HepG2 (cell line): Measurements from ENCODE around the gene TIMM10. TPM values are rescaled to one million over a fixed set of nuclear protein-coding genes. Genes with fewer than 3 reads are reported as not detected.

Experiments
- ATAC-seq: fragments of 200-7000 bp; cut with Tn5 transposase; 3 replicates; pipeline ENCODE4 v1.9.1; 2020; ENCODE audit warnings: mild to moderate bottlenecking, moderate library complexity
- BruUV-seq: library from RNA; stranded (reverse); fragments of 400-500 nt; replicated peaks from 2 replicates; lab custom pipeline; 2021; lab: Mats Ljungman, UMichigan
- CTCF ChIA-PET: fragments of 300-600 bp; formaldehyde crosslinking; extraction: SDS; loops from one replicate; lab custom pipeline; 2021; ENCODE audit warnings: low total read pairs, inconsistent platforms, low intra/inter-chr PET ratio; lab: Yijun Ruan, JAX
- POLR2A ChIA-PET: fragments of 350-600 bp; sonication (Branson Sonifier 250); formaldehyde crosslinking; loops from one replicate; lab custom pipeline; 2020; ENCODE audit warnings: antibody characterized with exemption, inconsistent platforms; lab: Yijun Ruan, JAX
- DNase-seq: peaks from one replicate; pipeline ENCODE4 v3.0.0-alpha.2; 2015; ENCODE audit warnings: low spot score
- FAIRE-seq: peaks from 3 replicates; lab custom pipeline; 2011; peaks lifted over from hg19 to GRCh38; lab: Jason Lieb, UNC
- H2AFZ ChIP-seq: one replicate; pipeline ENCODE4 v1.6.1; 2011; ENCODE audit warnings: low read length, inconsistent platforms
- H3K27ac ChIP-seq: fragments of 300-600 bp; 3 replicates; pipeline ENCODE4 v1.8.0; 2011; ENCODE audit warnings: mixed run types, mild to moderate bottlenecking, mixed read lengths, low read length, inconsistent platforms; ENCODE audit not compliant: insufficient read depth; ENCODE audit errors: extremely low read length
- H3K27me3 ChIP-seq, 2 experiments: fragments of 200-600 bp in 1 of 2; 2 replicates in 1 of 2; 3 replicates in 1 of 2; pipeline versions ENCODE4 v1.6.0 to v1.8.0; 2011; ENCODE audit warnings: low read length in 2 of 2, mild to moderate bottlenecking in 2 of 2, moderate library complexity in 2 of 2, inconsistent platforms in 1 of 2; ENCODE audit not compliant: insufficient read depth in 2 of 2, control insufficient read depth in 1 of 2
- H3K36me3 ChIP-seq, 2 experiments: fragments of 200-600 bp in 1 of 2; replicated peaks in 1 of 2; 2 replicates in 1 of 2; 3 replicates in 1 of 2; pipeline versions ENCODE4 v1.5.1 to v1.8.0; 2011; ENCODE audit warnings: low read length in 2 of 2, inconsistent platforms in 1 of 2; ENCODE audit not compliant: insufficient read depth in 2 of 2, control insufficient read depth in 1 of 2
- H3K4me1 ChIP-seq: 2 replicates; pipeline ENCODE4 v1.5.1; 2012; ENCODE audit warnings: low read length, inconsistent platforms; ENCODE audit not compliant: insufficient read depth
- H3K4me2 ChIP-seq: 2 replicates; pipeline ENCODE4 v1.6.0; 2011; ENCODE audit warnings: low read depth, low read length, inconsistent platforms
- H3K4me3 ChIP-seq, 3 experiments: fragments of 200-600 bp in 1 of 3; sonication (generic), shearing (Covaris generic) in 1 of 3; replicated peaks in 1 of 3; 2 replicates each; pipeline ENCODE4 v1.5.1; 2011 to 2016; ENCODE audit warnings: low read length in 3 of 3, inconsistent platforms in 2 of 3, low read depth in 2 of 3, mild to moderate bottlenecking in 2 of 3, control low read depth in 1 of 3, mixed read lengths in 1 of 3; ENCODE audit not compliant: insufficient read depth in 1 of 3
- H3K79me2 ChIP-seq: one replicate; pipeline ENCODE4 v1.6.1; 2011; ENCODE audit warnings: low read length, inconsistent platforms; ENCODE audit not compliant: insufficient read depth
- H3K9ac ChIP-seq: 2 replicates; pipeline ENCODE4 v1.6.0; 2011; ENCODE audit warnings: mild to moderate bottlenecking, low read depth, low read length, inconsistent platforms; ENCODE audit not compliant: insufficient read depth
- H3K9me3 ChIP-seq: 2 replicates; pipeline ENCODE4 v1.5.1; 2012; ENCODE audit warnings: mild to moderate bottlenecking, low read length
- H4K20me1 ChIP-seq: 2 replicates; pipeline ENCODE4 v1.6.0; 2011; ENCODE audit warnings: inconsistent platforms, mild to moderate bottlenecking, low read length, moderate library complexity; ENCODE audit not compliant: insufficient read depth
- CBX2 ChIP-seq, 2 experiments: fragments of 200-600 bp in 1 of 2; sonication (generic); formaldehyde crosslinking in 1 of 2; IDR thresholded peaks; 2 replicates each; pipeline versions ENCODE4 v1.7.0 to v1.8.1; 2018 to 2022; ENCODE audit warnings: low read depth in 2 of 2, low read length in 1 of 2, mild to moderate bottlenecking in 1 of 2, missing genetic modification reagents in 1 of 2
- MXD4 ChIP-seq: IDR thresholded peaks from 2 replicates; pipeline ENCODE4 v1.6.1; 2016; ENCODE audit warnings: mild to moderate bottlenecking, missing biosample characterization, missing genetic modification reagents
- STAG1 ChIP-seq: sonication (generic); formaldehyde crosslinking; IDR thresholded peaks from 2 replicates; pipeline ENCODE4 v1.4.0; 2020; ENCODE audit warnings: missing genetic modification reagents
- ZNF775 ChIP-seq: sonication (generic); formaldehyde crosslinking; IDR thresholded peaks from 2 replicates; pipeline ENCODE4 v1.4.0; 2020; ENCODE audit warnings: missing genetic modification reagents, mild to moderate bottlenecking, moderate library complexity, borderline replicate concordance
- WGBS: methylation state at CpG from one replicate; pipeline ENCODE4 v1.1.6; 2017; ENCODE audit warnings: low lambda C conversion rate; 5-methylcytosine and 5-hydroxymethylcytosine counted together
- in situ Hi-C: cut with HindIII; loops from 2 replicates; pipeline ENCODE4 v1.10.0; 2017; ENCODE audit warnings: low pct_unique_long_range_greater_than_20kb; ENCODE audit not compliant: extremely low pct_ligation_motif_present
- intact Hi-C: fragments of 100-400 bp; cut with micrococcal nuclease; formaldehyde crosslinking; loops from one replicate; pipeline ENCODE4 v1.10.0; 2022; ENCODE audit not compliant: unreplicated experiment
- polyA plus RNA-seq, 8 experiments: library from polyadenylated mRNA; depleted of rRNA in 3 of 8; stranded (reverse) in 7 of 8; unstranded in 1 of 8; fragments of >200 nt; fragmentation: Illumina TruSeq in 4 of 8; extraction: Trizol in 4 of 8; gene quantifications; 2 replicates each; pipeline versions ENCODE4 v1.2.1 to v1.2.3, GENCODE V29; 2011 to 2016; ENCODE audit warnings: low read depth in 4 of 8, missing spikeins in 1 of 8, mixed read lengths in 1 of 8; ENCODE audit not compliant: insufficient read depth in 1 of 8
- total RNA-seq, 5 experiments: library from RNA; depleted of rRNA; stranded (reverse); fragments of >200 nt; fragmentation: Illumina TruSeq; extraction: Trizol; gene quantifications; 2 replicates each; pipeline ENCODE4 v1.2.3, GENCODE V29; 2016; ENCODE audit warnings: low read depth in 1 of 5
- TF ChIP-seq, protein P1 (sequence below): sonication (generic); formaldehyde crosslinking; IDR thresholded peaks from 2 replicates; pipeline ENCODE4 v1.5.0; 2020; ENCODE audit warnings: mild to moderate bottlenecking, missing genetic modification reagents, moderate library complexity

TIMM10 gene
- total and polyA plus RNA-seq, 2 of the 13 experiments (the other 11 are each of a cell fraction or from before 2014, with no cell fraction given) = 67.8 to 82.2 TPM

DNA sequence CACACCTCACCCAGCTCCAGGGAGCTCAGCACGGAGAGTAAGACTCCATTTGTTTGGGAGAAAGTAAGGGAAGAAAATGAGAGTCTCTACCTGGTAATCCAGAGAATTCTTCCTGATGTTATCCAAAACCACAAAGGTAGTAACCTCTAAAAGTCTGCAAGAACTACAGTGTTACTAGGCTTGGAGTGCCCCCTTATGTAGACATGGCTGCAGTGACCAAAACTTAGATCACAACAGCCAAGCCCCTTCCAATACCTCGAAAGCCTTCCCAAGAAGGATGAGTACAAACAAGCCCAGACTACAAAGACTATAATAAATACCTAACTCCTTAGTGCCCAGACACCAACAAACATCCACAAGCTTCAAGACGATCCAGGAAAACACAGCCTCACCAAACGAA is 32.0 kb upstream of the TIMM10 start:
- POLR2A ChIA-PET = no interaction called here
- ATAC-seq = peak; percentile 26; the same call in 1 of the 3 replicates

DNA sequence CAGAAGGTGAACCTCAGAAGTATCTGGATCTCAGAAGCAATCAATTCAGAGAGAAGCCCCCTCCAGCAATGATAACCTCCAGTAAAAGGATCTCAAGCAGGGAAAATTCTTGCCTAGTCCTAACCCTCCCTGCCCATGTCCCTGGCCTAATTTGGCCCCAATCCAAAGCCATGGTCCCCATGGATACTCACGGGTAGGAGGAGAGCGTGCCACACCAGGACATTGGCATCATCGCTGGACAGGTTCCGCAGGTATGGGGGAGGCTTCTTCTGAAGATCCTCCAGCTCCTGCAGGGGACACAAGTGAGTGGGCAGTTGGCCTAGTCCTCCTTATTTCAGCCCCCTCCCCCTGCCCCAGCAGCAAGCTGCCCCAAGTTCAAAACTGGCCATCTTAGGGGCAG is 29.6 kb upstream of the TIMM10 start:
- Histone ChIP-seq H3K4me3 (no peak overlapping the region), H3K9me3 (no peaks in the 10 kb centered on the region), H3K4me2 (no peak overlapping the region), H3K9ac (no peak overlapping the region), H3K27ac (no peak overlapping the region), H4K20me1 (no peaks in the 10 kb centered on the region), H3K4me1 (no peaks in the 10 kb centered on the region)
- DNase-seq (no peak), ATAC-seq (no peak)
- in situ Hi-C loops (loop anchor here (10.0 kb wide), 2 partner anchors 215 to 955 kb away; no protein-coding TSS in a partner anchor), intact Hi-C loops (loop anchor here (1.0 kb wide), 1 partner anchor 9 kb away; no protein-coding TSS in a partner anchor)
- BruUV-seq = no TSS peak
- TF ChIP-seq ZNF775 (CRISPR knock-in tag) (no peak), MXD4 (no peak)
- TF ChIP-seq, all 625 proteins: peak for 0
- H3K79me2 ChIP-seq = no peaks in the 10 kb centered on the region
- WGBS = 94% methylated on average over 4 of the region's 4 CpGs
- H3K36me3 ChIP-seq = no peaks in the 10 kb centered on the region; a peak in 1 of 5 replicates
- ChIA-PET CTCF (no interaction called here), POLR2A (no interaction called here)
- no peak for FAIRE-seq
- no peak overlapping the region for H2AFZ ChIP-seq
- H3K27me3 ChIP-seq = no peaks in the 10 kb centered on the region

More for the DNA sequence above, 32.0 kb upstream of the TIMM10 start:
- DNase-seq (no peak), FAIRE-seq (peak; percentile 8)
- Histone ChIP-seq H3K27me3 (no peaks in the 10 kb centered on the region; a peak in 1 of 5 replicates), H3K79me2 (no peaks in the 10 kb centered on the region), H4K20me1 (no peaks in the 10 kb centered on the region), H3K9me3 (no peaks in the 10 kb centered on the region), H3K4me3 (no peak overlapping the region), H3K36me3 (no peaks in the 10 kb centered on the region; a peak in 1 of 5 replicates), H3K27ac (no peak overlapping the region), H2AFZ (no peak overlapping the region), H3K9ac (no peak overlapping the region), H3K4me1 (peaks cover 9% of the 10 kb centered on the region; the same call in 1 of the 2 replicates), H3K4me2 (no peak overlapping the region)
- whole genome bisulfite sequencing = 53% methylated on average over 4 of the region's 4 CpGs
- in situ Hi-C loops (loop anchor here (10.0 kb wide), 2 partner anchors 218 to 952 kb away; no protein-coding TSS in a partner anchor), intact Hi-C loops (loop anchor here (1.0 kb wide), 1 partner anchor 31 kb away; no protein-coding TSS in a partner anchor)
- no TSS peak for BruUV-seq
- TF ChIP-seq STAG1 (CRISPR knock-in tag) (peak; percentile 53), CBX2 (IDR thresholded peaks at IDR 0.05; ENCODE audit: low read depth, low read length) (no peak), CBX2 (CRISPR knock-in tag; IDR thresholded peaks at IDR 0.05; ENCODE audit: low read depth) (no peak)
- TF ChIP-seq, protein P1, sequence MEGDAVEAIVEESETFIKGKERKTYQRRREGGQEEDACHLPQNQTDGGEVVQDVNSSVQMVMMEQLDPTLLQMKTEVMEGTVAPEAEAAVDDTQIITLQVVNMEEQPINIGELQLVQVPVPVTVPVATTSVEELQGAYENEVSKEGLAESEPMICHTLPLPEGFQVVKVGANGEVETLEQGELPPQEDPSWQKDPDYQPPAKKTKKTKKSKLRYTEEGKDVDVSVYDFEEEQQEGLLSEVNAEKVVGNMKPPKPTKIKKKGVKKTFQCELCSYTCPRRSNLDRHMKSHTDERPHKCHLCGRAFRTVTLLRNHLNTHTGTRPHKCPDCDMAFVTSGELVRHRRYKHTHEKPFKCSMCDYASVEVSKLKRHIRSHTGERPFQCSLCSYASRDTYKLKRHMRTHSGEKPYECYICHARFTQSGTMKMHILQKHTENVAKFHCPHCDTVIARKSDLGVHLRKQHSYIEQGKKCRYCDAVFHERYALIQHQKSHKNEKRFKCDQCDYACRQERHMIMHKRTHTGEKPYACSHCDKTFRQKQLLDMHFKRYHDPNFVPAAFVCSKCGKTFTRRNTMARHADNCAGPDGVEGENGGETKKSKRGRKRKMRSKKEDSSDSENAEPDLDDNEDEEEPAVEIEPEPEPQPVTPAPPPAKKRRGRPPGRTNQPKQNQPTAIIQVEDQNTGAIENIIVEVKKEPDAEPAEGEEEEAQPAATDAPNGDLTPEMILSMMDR (CRISPR knock-in tag) = peak; percentile 53
- CTCF ChIA-PET = interaction anchor here (1.6 kb wide), 1 partner anchor 71 kb away, joined by 3 read pairs; no protein-coding TSS in a partner anchor
